Sigmoid colon (tissue), 4 donors: ENCODE results near the gene SCAPER.

ENCODE experiments used
- POLR2A ChIP-seq, 2 donors: fragments of 450-650 bp; IDR thresholded peaks; one replicate each; pipeline ENCODE4 v1.6.1; 2016; ENCODE audit warnings: antibody characterized with exemption in 2 of 2, mild to moderate bottlenecking in 2 of 2, moderate library complexity in 2 of 2
- POLR2AphosphoS5 ChIP-seq, 4 donors: sonication (generic); formaldehyde crosslinking; IDR thresholded peaks; one replicate each; pipeline ENCODE4 v1.6.1; 2017; ENCODE audit warnings: antibody characterized with exemption in 4 of 4
- TF ChIP-seq, protein P1 (sequence below), 4 experiments: fragments of 450-650 bp in 3 of 4; fragments of 200-600 bp in 1 of 4; IDR thresholded peaks; one replicate each; pipeline ENCODE4 v1.5.1; 2016 to 2019; ENCODE audit warnings: antibody characterized with exemption in 4 of 4, mild to moderate bottlenecking in 3 of 4, moderate library complexity in 2 of 4

DNA sequence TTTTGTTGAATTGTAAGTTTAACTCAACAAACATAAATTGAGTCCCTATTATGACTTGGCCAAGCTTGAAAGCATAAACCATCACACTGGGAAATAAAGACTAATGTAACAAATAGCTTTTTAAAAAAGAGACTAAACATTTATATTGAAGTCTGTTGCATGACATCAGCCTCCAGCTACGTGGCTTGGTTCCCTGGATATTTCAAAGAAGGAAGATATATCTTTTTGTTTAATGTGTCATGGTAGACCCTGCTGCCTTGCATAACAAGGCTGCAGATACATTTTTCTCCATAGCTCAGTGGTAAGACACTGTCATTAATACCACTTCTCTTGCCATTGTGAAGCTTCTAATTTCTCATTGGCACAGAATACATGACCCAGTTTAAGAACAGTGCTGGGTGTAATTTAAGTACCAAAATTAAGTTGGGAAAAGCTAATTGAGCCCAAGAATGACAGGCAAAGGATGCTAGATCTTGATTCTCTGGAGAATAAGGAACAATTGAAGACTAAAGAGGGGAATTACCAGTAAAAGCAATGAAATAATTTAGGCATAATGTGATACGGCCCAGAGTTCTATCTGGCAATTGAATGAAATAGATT is 40.5 kb upstream of the SCAPER start:
- TF ChIP-seq, protein P1, sequence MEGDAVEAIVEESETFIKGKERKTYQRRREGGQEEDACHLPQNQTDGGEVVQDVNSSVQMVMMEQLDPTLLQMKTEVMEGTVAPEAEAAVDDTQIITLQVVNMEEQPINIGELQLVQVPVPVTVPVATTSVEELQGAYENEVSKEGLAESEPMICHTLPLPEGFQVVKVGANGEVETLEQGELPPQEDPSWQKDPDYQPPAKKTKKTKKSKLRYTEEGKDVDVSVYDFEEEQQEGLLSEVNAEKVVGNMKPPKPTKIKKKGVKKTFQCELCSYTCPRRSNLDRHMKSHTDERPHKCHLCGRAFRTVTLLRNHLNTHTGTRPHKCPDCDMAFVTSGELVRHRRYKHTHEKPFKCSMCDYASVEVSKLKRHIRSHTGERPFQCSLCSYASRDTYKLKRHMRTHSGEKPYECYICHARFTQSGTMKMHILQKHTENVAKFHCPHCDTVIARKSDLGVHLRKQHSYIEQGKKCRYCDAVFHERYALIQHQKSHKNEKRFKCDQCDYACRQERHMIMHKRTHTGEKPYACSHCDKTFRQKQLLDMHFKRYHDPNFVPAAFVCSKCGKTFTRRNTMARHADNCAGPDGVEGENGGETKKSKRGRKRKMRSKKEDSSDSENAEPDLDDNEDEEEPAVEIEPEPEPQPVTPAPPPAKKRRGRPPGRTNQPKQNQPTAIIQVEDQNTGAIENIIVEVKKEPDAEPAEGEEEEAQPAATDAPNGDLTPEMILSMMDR (IDR thresholded peaks at IDR 0.05): no peak
- no peak for TF ChIP-seq POLR2A (IDR thresholded peaks at IDR 0.05)
- TF ChIP-seq POLR2AphosphoS5 (IDR thresholded peaks at IDR 0.05): peak in 1 of 4 donors; percentile 14
